ENCODE data around the gene ANKDD1B. TPM values are rescaled to one million over a fixed set of nuclear protein-coding genes. Genes with fewer than 3 reads are reported as not detected.

Gene ANKDD1B
- total and polyA plus RNA-seq, 2 of the 13 experiments (the other 11 are each of a cell fraction or from before 2014, with no cell fraction given): 0.12 to 0.27 TPM

- TF ChIP-seq ZNF770 (CRISPR knock-in tag; IDR thresholded peaks at IDR 0.05): no peak
- no peak for TF ChIP-seq ZFP36 (IDR thresholded peaks at IDR 0.05; ENCODE audit: borderline replicate concordance, low read depth, low read length, partially characterized antibody)
- no peak for TF ChIP-seq ZNF576 (CRISPR knock-in tag; IDR thresholded peaks at IDR 0.05)
- no peak for TF ChIP-seq TRAFD1 (CRISPR knock-in tag; IDR thresholded peaks at IDR 0.05; ENCODE audit: borderline replicate concordance)
- TF ChIP-seq ARID5B (CRISPR knock-in tag; IDR thresholded peaks at IDR 0.05): peak; percentile 31; the same call in 1 of the 2 replicates
- TF ChIP-seq PITX1 (CRISPR knock-in tag; IDR thresholded peaks at IDR 0.05): no peak
- no peak for TF ChIP-seq PLRG1 (conservative IDR thresholded peaks at IDR 0.05)
- no peak for TF ChIP-seq ZNF781 (CRISPR knock-in tag; IDR thresholded peaks at IDR 0.05; ENCODE audit: borderline replicate concordance, not compliant biosample characterization)
- TF ChIP-seq PPARG (CRISPR knock-in tag; conservative IDR thresholded peaks at IDR 0.05): no peak
- no peak for TF ChIP-seq SIX1 (CRISPR knock-in tag; IDR thresholded peaks at IDR 0.05; ENCODE audit: borderline replicate concordance)
- TF ChIP-seq ASH2L (IDR thresholded peaks at IDR 0.05; ENCODE audit: insufficient read length, low read depth, low read length): no peak
- no peak for TF ChIP-seq FOXA1 (IDR thresholded peaks at IDR 0.05)
- peak; percentile 48 for TF ChIP-seq FOXA1 (CRISPR knock-in tag; IDR thresholded peaks at IDR 0.05)
- TF ChIP-seq ZNF17 (CRISPR knock-in tag; IDR thresholded peaks at IDR 0.05): no peak
- TF ChIP-seq POLR2G (IDR thresholded peaks at IDR 0.05; ENCODE audit: low read depth, low read length): no peak
- no peak for TF ChIP-seq MEIS2 (CRISPR knock-in tag; IDR thresholded peaks at IDR 0.05)
- TF ChIP-seq ZNF782 (CRISPR knock-in tag; IDR thresholded peaks at IDR 0.05; ENCODE audit: borderline replicate concordance): no peak
- 0 out of 2 replicates have a peak, but pooled peaks have one; percentile 27 for TF ChIP-seq IRF2 (CRISPR knock-in tag; IDR thresholded peaks at IDR 0.05)
- no peak for TF ChIP-seq ELF1 (CRISPR knock-in tag; IDR thresholded peaks at IDR 0.05)
- TF ChIP-seq HNF4A (CRISPR knock-in tag; IDR thresholded peaks at IDR 0.05): 0 out of 2 replicates have a peak, but pooled peaks have one; percentile 14
- TF ChIP-seq BCL6 (CRISPR knock-in tag; IDR thresholded peaks at IDR 0.05): 0 out of 2 replicates have a peak, but pooled peaks have one; percentile 20
Observed at GRCh38 chr5:75620184-75620959, 9.1 kb downstream of the ANKDD1B start (continued).
